Omental fat pad (tissue), 4 donors: Measurements from ENCODE around the gene DAAM1. TPM values are rescaled to one million over a fixed set of nuclear protein-coding genes. Genes with fewer than 3 reads are reported as not detected.

Source experiments
- ATAC-seq: fragments of 150-250 bp; one replicate; pipeline ENCODE4 v1.9.1; 2016; ENCODE audit warnings: mild to moderate bottlenecking, moderate library complexity; ENCODE audit not compliant: low FRiP score
- DNase-seq: peaks from one replicate; pipeline ENCODE4 v3.0.0-alpha.2; 2019; ENCODE audit warnings: low spot score
- total RNA-seq, 4 donors: library from RNA; depleted of rRNA; stranded (reverse); fragments of >200 nt; gene quantifications; one replicate each; pipeline ENCODE4 v1.1.0, GENCODE V29; 2016
- TF ChIP-seq, protein P1 (sequence below), 3 donors: fragments of 450-650 bp; IDR thresholded peaks; one replicate each; pipeline ENCODE4 v1.5.1; 2016 to 2017; ENCODE audit warnings: antibody characterized with exemption in 3 of 3, mild to moderate bottlenecking in 3 of 3, moderate library complexity in 2 of 3

Gene DAAM1
- total RNA-seq, 4 donors from 2014 or later = 49.8 to 73.6 (median 51.6) TPM

DNA sequence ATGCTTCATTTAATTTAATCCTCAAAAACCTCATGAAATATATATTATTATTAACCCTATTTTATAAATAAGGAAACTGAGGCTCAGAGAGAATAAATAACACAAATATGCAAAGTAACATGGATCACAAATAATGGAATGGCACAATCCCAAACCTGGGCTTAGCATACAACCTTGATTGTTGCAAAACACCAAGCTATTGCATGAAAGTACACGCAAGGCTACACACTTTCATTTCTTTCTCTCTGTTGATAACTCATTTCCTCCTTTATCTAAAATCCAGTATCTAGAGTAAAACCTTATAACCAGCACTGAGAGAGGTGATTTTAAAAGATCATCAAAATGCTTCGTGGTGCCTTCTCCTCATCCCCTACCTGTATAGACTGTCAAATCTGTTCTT is 2.8 kb upstream of the DAAM1 start:
- DNase-seq (no peak), ATAC-seq (no peak)
- TF ChIP-seq, protein P1, sequence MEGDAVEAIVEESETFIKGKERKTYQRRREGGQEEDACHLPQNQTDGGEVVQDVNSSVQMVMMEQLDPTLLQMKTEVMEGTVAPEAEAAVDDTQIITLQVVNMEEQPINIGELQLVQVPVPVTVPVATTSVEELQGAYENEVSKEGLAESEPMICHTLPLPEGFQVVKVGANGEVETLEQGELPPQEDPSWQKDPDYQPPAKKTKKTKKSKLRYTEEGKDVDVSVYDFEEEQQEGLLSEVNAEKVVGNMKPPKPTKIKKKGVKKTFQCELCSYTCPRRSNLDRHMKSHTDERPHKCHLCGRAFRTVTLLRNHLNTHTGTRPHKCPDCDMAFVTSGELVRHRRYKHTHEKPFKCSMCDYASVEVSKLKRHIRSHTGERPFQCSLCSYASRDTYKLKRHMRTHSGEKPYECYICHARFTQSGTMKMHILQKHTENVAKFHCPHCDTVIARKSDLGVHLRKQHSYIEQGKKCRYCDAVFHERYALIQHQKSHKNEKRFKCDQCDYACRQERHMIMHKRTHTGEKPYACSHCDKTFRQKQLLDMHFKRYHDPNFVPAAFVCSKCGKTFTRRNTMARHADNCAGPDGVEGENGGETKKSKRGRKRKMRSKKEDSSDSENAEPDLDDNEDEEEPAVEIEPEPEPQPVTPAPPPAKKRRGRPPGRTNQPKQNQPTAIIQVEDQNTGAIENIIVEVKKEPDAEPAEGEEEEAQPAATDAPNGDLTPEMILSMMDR (IDR thresholded peaks at IDR 0.05) = no peak

DNA sequence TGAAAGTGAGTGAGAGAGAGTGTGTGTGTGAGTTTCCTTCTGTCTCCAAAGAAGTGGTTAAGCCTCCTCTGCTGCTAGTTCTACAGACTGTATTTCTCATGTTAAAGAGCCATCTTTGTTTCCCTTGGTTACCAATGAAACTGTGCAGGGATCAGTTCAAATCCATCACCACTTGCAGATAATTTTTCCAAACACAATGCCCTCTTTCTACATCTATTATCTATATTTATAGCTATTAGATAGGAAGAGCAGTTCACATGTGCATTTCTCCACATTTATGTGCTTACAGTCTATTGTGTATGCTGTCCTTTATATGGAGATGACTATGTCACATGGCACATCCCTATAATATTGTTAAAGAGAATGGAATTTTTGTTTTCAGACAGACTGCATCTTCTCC is 2.2 kb upstream of the DAAM1 start:
- no peak for DNase-seq
- no peak for ATAC-seq
- TF ChIP-seq, protein P1 (IDR thresholded peaks at IDR 0.05) = no peak

DNA sequence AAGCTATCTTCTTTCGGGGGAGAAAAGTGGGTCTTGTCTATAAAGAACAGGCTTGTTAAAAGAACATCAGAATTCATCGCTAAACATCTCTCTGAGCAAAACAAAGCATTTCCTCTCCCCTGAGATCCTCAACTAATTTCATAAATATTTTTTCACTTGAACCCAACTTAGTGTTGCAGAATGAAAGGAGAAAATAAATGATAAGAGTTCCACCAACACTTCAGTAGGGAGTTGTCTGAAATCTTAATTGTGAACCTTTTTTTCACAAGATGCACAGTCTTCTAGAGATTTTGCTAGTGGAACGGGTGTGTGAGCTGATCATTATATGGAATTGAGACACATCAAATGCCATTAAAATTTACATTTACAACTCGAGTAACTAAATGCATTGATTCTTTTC is 1.3 kb upstream of the DAAM1 start:
- DNase-seq = no peak
- ATAC-seq = no peak
- TF ChIP-seq, protein P1 (IDR thresholded peaks at IDR 0.05) = no peak

DNA sequence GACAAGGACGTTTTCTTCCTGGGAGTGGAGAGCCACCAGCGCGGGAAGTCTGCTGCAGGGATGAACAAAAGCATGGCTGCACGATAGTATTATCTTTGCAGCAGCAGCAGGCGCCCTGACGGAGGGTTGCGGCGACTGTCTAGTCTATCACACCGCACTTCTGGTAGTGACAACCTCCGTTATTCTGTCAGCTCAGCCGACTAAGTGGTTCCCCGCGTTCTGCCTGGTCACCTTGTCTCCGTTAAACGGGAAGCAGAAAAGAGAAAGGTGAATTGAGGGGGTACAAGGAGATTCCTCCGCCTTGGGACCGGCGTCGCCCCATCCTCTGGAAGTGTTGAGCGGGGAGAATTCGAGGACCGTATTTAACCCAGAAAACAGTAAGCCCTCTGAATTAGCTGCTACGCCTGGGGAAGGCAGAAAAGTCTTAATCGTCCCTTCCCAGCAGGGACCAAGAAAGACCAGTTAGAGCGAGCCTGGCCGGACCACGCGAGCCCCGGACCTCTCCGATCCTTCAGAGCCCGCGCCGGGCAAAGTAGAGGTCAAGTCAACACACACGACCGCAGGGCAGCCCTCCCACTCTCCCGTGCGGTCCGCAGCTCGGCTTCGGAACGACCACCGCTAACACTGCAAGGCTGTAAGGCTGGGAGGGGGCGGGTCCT is 536 bp upstream of the DAAM1 start:
- no peak for ATAC-seq
- DNase-seq = no peak
- TF ChIP-seq, protein P1 (IDR thresholded peaks at IDR 0.05) = no peak

DNA sequence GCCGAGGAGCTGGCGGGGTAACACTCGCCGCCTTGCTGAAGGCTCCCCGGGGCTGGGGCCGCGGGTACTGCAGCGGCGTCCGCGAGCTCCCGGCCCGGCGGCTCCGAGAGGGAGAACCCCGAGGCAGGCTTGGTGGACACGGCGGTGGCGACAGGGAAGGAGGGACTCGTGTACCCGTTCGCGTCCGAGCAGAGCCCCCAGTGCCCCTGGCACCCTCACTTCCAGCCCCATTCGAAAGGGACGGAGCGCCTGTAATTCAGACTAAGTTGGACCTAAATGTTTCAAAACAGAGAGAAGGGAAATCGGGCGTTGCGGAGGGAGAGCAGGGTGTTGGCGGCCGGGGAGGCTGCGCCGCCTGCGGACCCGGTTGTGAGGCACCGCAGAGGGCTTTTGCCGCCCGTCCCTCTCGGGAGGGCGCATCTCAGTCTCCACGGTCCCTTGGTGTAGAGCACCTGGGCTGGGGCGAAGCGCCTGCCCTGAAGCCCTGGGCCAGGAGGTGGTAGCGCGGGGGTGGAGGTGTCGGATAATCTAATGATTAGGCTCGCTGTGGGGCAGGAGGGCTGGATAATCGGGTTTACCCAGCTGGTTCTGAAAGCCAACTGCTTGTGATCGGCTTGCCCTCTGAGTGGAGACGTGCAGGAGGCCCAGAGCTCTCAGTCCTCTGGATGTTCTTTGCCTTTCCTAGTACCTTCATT is 771 bp downstream of the DAAM1 start:
- DNase-seq = no peak
- TF ChIP-seq, protein P1 (IDR thresholded peaks at IDR 0.05) = no peak
- ATAC-seq = peak; percentile 1

DNA sequence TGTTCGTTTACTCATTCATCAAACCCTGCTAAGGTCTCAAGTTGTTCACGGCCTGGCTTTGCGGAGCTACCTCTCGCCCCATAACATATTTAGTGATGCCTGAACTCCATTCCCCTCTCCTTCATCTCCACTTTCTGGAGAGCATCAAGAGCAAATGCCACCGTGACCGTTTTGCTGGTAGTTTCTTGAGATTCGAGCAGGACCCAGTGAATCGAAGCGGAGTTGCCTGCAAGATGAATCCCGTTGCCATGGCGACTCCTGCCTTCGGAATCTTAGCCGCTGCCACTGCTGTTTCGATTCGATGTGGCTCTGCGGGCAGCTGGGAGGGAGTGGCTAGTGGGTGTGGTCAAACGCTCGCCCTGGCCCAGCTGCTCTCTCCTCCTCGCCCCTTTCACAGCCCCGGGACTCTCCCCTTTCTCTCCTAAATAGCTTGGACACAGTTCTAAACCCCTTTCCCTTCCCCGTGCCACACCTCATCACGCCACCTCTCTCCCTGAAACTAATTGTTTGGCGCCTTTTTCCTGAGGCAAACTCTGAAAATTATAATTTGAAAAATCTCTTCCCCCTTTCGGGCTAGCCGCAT is 1.4 kb downstream of the DAAM1 start:
- DNase-seq = peak; percentile 85
- TF ChIP-seq, protein P1 (IDR thresholded peaks at IDR 0.05) = no peak
- ATAC-seq = no peak
